AG04449 (cell line): ENCODE measurements around the gene CNPPD1.
A peak's percentile ranks its signal among the peaks of the same experiment; 100 is the strongest.

Source experiments
- CTCF ChIA-PET: fragments of 350-600 bp; formaldehyde crosslinking; extraction: SDS; loops from one replicate; lab custom pipeline; 2021; ENCODE audit warnings: antibody characterized with exemption; lab: Yijun Ruan, JAX
- POLR2A ChIA-PET: fragments of 400-600, 350-600 bp; formaldehyde crosslinking; extraction: SDS; loops from one replicate; lab custom pipeline; 2020; ENCODE audit warnings: antibody characterized with exemption, inconsistent platforms; lab: Yijun Ruan, JAX
- DNase-seq: peaks from one replicate; pipeline ENCODE4 v3.0.0-alpha.2; 2010; ENCODE audit warnings: low read depth, low spot score
- H3K4me3 ChIP-seq: 2 replicates; pipeline ENCODE4 v1.5.1; 2011; ENCODE audit warnings: low read depth, mild to moderate bottlenecking, control low read depth, low read length
- CTCF ChIP-seq: IDR thresholded peaks from one replicate; pipeline ENCODE4 v1.5.1; 2011; ENCODE audit warnings: mild to moderate bottlenecking, moderate library complexity, low read length, control low read depth, inconsistent platforms; ENCODE audit not compliant: insufficient read depth; ENCODE audit errors: missing control alignments

CNPPD1 gene

GRCh38 chr2:219177552-219178376, 1.0 kb upstream of the CNPPD1 start, which contains the start of gene RETREG2:
Gene RETREG2 (plus strand): TSS chr2:219178275. CDS start chr2:219178353, 78 bp downstream.
- ChIA-PET POLR2A (interaction anchor here (1.7 kb wide), 1 partner anchor 40 kb away, joined by 9 read pairs; the partner anchor contains the start of gene ABCB6), CTCF (interaction anchor here (1.2 to 9.4 kb wide), 4 partner anchors 18 to 115 kb away, joined by 3 to 154 read pairs (median 64); partner anchors contain the start of gene NHEJ1)
- DNase-seq: no peak
- TF ChIP-seq CTCF: peak; percentile 65
- H3K4me3 ChIP-seq: peak within 1 kb of the TSS; percentile 84

- peak overlapping the region; percentile 84 for H3K4me3 ChIP-seq
- POLR2A ChIA-PET: interaction anchor here (0.6 to 1.7 kb wide), 9 partner anchors 13 to 114 kb away, joined by 3 to 10 read pairs (median 3); partner anchors contain the start of genes ABCB6, DNAJB2, NHEJ1 and ZFAND2B
- CTCF ChIA-PET: interaction anchor here (0.6 to 9.4 kb wide), 18 partner anchors 9 to 196 kb away, joined by 3 to 154 read pairs (median 4); partner anchors contain the start of genes CFAP65, NHEJ1 and ZFAND2B
- DNase-seq: no peak
- TF ChIP-seq CTCF: peak; percentile 31
Observed at GRCh38 chr2:219175928-219176817, 552 bp downstream of the CNPPD1 start.

- ChIA-PET POLR2A (interaction anchor here (1.0 to 1.6 kb wide), 2 partner anchors 25 to 31 kb away, joined by 3 to 10 read pairs; partner anchors contain the start of gene ZFAND2B), CTCF (interaction anchor here (0.7 to 9.4 kb wide), 13 partner anchors 9 to 195 kb away, joined by 3 to 154 read pairs (median 6); partner anchors contain the start of genes CFAP65 and NHEJ1)
- H3K4me3 ChIP-seq: peak overlapping the region; percentile 84
- DNase-seq: no peak
- no peak for TF ChIP-seq CTCF
Observed at GRCh38 chr2:219175486-219175885, 1.2 kb downstream of the CNPPD1 start.

- H3K4me3 ChIP-seq: no peak overlapping the region
- POLR2A ChIA-PET: no interaction called here
- TF ChIP-seq CTCF: no peak
- DNase-seq: no peak
- CTCF ChIA-PET: interaction anchor here (0.7 to 9.4 kb wide), 10 partner anchors 10 to 176 kb away, joined by 3 to 154 read pairs (median 13); partner anchors contain the start of gene NHEJ1
Observed at GRCh38 chr2:219174801-219175200, 1.9 kb downstream of the CNPPD1 start.

- CTCF ChIA-PET: interaction anchor here (0.6 to 9.4 kb wide), 10 partner anchors 9 to 177 kb away, joined by 3 to 154 read pairs (median 12); partner anchors contain the start of gene NHEJ1
- no peak overlapping the region for H3K4me3 ChIP-seq
- POLR2A ChIA-PET: interaction anchor here (0.9 kb wide), 1 partner anchor 119 kb away, joined by 3 read pairs; no protein-coding TSS in a partner anchor
Observed at GRCh38 chr2:219174146-219174545, 2.6 kb downstream of the CNPPD1 start.

More at GRCh38 chr2:219174146-219174545, 2.6 kb downstream of the CNPPD1 start:
- TF ChIP-seq CTCF: no peak
- DNase-seq: no peak
